ENCODE measurements around the gene BRWD1.

Gene BRWD1

GRCh38 chr21:39281853-39282252 lies 31.6 kb downstream of the BRWD1 start:
- ATAC-seq = no peak
- TF ChIP-seq TCF4 (CRISPR knock-in tag; IDR thresholded peaks at IDR 0.05; ENCODE audit: borderline replicate concordance) (no peak), ZNF8 (CRISPR knock-in tag; IDR thresholded peaks at IDR 0.05) (no peak), ZFP3 (CRISPR knock-in tag; IDR thresholded peaks at IDR 0.05) (no peak), ISL1 (CRISPR knock-in tag; IDR thresholded peaks at IDR 0.05) (no peak), ZC3H10 (CRISPR knock-in tag; IDR thresholded peaks at IDR 0.05) (no peak), SNAI2 (CRISPR knock-in tag; IDR thresholded peaks at IDR 0.05) (no peak), BACH2 (CRISPR knock-in tag; IDR thresholded peaks at IDR 0.05; ENCODE audit: borderline replicate concordance) (no peak), RARB (CRISPR knock-in tag; IDR thresholded peaks at IDR 0.05) (no peak), CREB5 (CRISPR knock-in tag; IDR thresholded peaks at IDR 0.05; ENCODE audit: low read depth) (no peak), TSHZ2 (CRISPR knock-in tag; IDR thresholded peaks at IDR 0.05) (no peak), ZNF70 (CRISPR knock-in tag; IDR thresholded peaks at IDR 0.05) (no peak), TOX (CRISPR knock-in tag; IDR thresholded peaks at IDR 0.05; ENCODE audit: borderline replicate concordance) (no peak), ZFP30 (CRISPR knock-in tag; IDR thresholded peaks at IDR 0.05) (no peak), CSRNP3 (CRISPR knock-in tag; IDR thresholded peaks at IDR 0.05) (no peak), GLIS3 (CRISPR knock-in tag; IDR thresholded peaks at IDR 0.05) (no peak), POU6F1 (CRISPR knock-in tag; IDR thresholded peaks at IDR 0.05; ENCODE audit: borderline replicate concordance, low read depth) (no peak), PATZ1 (CRISPR knock-in tag; IDR thresholded peaks at IDR 0.05; ENCODE audit: borderline replicate concordance) (no peak), OSR1 (CRISPR knock-in tag; IDR thresholded peaks at IDR 0.05) (no peak), PPARA (CRISPR knock-in tag; IDR thresholded peaks at IDR 0.05; ENCODE audit: borderline replicate concordance) (no peak), ZNF565 (CRISPR knock-in tag; conservative IDR thresholded peaks at IDR 0.05; ENCODE audit: low read depth) (no peak)

- ATAC-seq = no peak
Observed at GRCh38 chr21:39281207-39281606, 32.2 kb downstream of the BRWD1 start.

More at GRCh38 chr21:39281207-39281606, 32.2 kb downstream of the BRWD1 start:
- TF ChIP-seq CREB5 (CRISPR knock-in tag; IDR thresholded peaks at IDR 0.05; ENCODE audit: low read depth) (no peak), PPARA (CRISPR knock-in tag; IDR thresholded peaks at IDR 0.05; ENCODE audit: borderline replicate concordance) (no peak), CSDC2 (CRISPR knock-in tag; IDR thresholded peaks at IDR 0.05) (no peak), CSRNP3 (CRISPR knock-in tag; IDR thresholded peaks at IDR 0.05) (no peak), ZC3H10 (CRISPR knock-in tag; IDR thresholded peaks at IDR 0.05) (no peak)

All from SK-N-SH treated with all-trans-retinoic acid at 6 μM for 48 hours (cell line).